VCaP (cell line): ENCODE measurements around the gene C9orf72.
"Not testable (repeated sequence)": the region's sequence is repeated elsewhere in the genome, so short reads cannot be mapped to it uniquely, and the experiment has no call there.

Source experiments
- H3K27ac ChIP-seq: fragments of 450-650 bp; 2 replicates; pipeline ENCODE4 v1.5.1; 2017
- TF ChIP-seq, protein P1 (sequence below): fragments of 450-650 bp; conservative IDR thresholded peaks from 2 replicates; pipeline ENCODE4 v1.5.1; 2017; ENCODE audit warnings: mild to moderate bottlenecking, moderate library complexity

Gene C9orf72, protein sequence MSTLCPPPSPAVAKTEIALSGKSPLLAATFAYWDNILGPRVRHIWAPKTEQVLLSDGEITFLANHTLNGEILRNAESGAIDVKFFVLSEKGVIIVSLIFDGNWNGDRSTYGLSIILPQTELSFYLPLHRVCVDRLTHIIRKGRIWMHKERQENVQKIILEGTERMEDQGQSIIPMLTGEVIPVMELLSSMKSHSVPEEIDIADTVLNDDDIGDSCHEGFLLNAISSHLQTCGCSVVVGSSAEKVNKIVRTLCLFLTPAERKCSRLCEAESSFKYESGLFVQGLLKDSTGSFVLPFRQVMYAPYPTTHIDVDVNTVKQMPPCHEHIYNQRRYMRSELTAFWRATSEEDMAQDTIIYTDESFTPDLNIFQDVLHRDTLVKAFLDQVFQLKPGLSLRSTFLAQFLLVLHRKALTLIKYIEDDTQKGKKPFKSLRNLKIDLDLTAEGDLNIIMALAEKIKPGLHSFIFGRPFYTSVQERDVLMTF

DNA sequence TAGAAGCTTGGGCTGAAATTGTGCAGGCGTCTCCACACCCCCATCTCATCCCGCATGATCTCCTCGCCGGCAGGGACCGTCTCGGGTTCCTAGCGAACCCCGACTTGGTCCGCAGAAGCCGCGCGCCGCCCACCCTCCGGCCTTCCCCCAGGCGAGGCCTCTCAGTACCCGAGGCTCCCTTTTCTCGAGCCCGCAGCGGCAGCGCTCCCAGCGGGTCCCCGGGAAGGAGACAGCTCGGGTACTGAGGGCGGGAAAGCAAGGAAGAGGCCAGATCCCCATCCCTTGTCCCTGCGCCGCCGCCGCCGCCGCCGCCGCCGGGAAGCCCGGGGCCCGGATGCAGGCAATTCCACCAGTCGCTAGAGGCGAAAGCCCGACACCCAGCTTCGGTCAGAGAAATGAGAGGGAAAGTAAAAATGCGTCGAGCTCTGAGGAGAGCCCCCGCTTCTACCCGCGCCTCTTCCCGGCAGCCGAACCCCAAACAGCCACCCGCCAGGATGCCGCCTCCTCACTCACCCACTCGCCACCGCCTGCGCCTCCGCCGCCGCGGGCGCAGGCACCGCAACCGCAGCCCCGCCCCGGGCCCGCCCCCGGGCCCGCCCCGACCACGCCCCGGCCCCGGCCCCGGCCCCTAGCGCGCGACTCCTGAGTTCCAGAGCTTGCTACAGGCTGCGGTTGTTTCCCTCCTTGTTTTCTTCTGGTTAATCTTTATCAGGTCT is at the start of gene C9orf72:
TSS of gene C9orf72 (minus strand) at position 564 of the 716 bp plus-strand sequence. CDS start 6,361 bp downstream, outside the sequence.
- TF ChIP-seq, protein P1, sequence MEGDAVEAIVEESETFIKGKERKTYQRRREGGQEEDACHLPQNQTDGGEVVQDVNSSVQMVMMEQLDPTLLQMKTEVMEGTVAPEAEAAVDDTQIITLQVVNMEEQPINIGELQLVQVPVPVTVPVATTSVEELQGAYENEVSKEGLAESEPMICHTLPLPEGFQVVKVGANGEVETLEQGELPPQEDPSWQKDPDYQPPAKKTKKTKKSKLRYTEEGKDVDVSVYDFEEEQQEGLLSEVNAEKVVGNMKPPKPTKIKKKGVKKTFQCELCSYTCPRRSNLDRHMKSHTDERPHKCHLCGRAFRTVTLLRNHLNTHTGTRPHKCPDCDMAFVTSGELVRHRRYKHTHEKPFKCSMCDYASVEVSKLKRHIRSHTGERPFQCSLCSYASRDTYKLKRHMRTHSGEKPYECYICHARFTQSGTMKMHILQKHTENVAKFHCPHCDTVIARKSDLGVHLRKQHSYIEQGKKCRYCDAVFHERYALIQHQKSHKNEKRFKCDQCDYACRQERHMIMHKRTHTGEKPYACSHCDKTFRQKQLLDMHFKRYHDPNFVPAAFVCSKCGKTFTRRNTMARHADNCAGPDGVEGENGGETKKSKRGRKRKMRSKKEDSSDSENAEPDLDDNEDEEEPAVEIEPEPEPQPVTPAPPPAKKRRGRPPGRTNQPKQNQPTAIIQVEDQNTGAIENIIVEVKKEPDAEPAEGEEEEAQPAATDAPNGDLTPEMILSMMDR = peak; percentile 8; the same call in 1 of the 2 replicates
- H3K27ac ChIP-seq = peak within 1 kb of the TSS; percentile 73

DNA sequence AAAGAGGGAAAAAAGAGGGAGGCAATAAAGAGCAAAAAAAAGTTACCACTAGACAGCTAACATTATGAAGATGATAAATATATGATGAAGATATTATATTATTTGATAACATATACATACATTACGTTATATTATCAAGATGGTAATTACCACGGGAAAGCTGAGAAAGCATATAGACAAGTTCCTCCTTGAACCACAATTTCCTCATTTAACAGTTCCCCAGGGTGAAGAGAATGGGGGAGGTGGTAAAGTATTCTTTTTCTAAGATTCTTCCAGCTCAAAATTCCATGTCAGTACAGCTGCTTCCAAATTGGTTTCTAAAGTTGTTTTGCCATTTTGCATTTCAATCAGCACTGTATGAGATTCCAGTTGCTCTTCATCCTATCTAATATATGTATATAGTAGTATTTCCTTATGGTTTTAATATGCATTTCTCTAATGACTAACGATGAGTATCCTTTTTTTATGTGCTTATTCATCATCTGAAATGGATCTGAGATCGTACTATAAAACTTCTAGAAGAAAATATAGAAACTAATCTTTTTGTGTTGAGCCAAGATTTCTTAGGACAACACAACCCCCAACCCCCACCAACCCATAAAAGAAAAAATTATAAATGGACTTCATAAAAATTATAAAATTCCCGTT is 49.5 kb upstream of the C9orf72 start:
- TF ChIP-seq, protein P1 = no peak
- H3K27ac ChIP-seq = no peak overlapping the region

DNA sequence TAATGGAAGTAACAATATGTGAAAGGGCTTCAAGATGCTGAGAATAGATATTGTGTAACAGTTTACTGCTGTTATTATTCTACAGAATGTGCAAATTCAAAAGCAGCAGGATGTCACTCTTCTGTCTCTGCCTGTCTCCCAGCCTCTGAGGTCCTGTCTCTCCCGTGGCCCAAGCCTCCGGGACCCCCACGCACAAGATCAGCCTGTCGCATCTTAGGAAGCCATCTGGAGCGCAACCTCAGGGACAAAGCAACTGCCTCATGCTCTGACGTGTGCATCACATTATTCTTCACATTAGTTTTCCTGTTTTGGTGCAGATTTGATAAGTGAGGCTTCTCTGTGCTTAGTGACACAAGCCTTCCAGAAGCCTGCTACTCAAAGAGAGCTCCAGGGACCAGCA is 46.5 kb upstream of the C9orf72 start:
- TF ChIP-seq, protein P1 = no peak
- no peak overlapping the region for H3K27ac ChIP-seq

DNA sequence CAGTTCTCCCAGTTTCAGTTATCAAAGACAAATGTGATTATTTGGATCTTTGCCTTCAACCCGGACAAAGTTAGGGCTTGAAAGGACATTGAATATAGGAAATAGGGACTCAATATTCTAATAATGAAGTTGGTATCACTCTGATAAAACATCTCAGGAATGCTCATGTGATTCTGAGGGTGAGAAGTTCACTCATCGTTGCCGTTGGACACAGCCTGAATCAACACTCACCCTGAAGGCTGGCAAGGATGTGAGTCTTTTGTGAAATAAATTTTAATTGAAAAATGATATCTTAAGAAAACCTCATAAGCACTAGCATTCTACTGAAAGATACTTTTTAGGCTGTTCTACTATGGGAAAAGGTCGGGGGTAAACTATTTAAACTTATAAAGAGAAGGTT is 44.8 kb upstream of the C9orf72 start:
- TF ChIP-seq, protein P1 = no peak

DNA sequence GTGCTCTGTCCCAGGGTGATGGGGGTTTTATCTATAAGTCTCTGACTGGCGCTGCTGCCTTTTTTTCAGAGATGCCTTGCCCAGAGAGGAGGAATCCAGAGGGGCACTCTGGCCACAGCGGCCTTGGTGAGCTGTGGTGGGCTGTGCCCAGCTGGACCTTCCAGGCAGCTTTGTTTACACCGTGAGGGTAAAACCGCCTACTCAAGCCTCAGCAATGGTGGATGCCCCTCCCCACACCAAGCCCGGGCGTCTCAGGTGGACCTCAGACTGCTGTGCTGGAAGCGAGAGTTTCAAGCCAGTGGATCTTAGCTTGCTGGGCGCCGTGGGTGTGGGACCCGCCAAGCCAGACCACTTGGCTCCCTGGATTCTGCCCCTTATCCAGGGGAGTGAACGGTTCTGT is 41.3 kb upstream of the C9orf72 start:
- no peak overlapping the region for H3K27ac ChIP-seq
- TF ChIP-seq, protein P1 = no peak

More for the DNA sequence above, 44.8 kb upstream of the C9orf72 start:
- no peak overlapping the region for H3K27ac ChIP-seq

DNA sequence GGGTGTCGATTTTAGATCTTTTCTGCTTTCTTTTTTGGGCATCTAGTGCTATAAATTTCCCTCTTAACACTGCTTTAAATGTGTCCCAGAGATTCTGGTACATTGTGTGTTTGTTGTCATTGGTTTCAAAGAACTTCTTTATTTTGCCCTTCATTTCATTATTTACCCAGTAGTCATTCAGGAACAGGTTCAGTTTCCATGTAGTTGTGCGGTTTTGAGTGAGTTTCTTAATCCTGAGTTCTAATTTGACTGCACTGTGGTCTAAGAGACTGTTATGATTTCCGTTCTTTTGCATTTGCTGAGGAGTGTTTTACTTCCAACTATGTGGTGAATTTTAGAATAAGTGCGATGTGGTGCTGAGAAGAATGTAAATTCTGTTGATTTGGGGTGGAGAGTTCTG is 38.8 kb upstream of the C9orf72 start:
- H3K27ac ChIP-seq = not testable (repeated sequence)

DNA sequence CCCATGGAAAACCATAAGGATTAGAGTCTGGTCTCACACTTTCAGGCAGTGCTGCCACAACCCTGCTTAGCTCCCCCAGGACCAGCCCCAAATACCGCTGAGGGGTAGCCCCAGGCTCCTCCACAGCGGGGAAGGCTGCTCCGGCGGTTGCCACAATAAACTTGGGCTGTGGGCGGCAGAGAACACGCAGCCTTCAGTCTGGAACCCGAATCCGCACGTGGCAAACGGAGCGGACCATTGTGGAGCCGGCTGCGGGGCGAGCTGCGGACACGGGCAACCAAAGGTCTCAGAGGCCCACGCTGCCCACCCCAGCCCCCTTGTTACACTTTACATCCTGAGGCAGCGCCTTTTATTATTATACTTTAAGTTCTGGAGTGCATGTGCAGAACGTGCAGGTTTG is 37.3 kb upstream of the C9orf72 start:
- TF ChIP-seq, protein P1 = no peak
- no peak overlapping the region for H3K27ac ChIP-seq
